Activated T-cell treated with anti-CD3 and anti-CD28 coated beads, Interleukin-2, amount 50 U/mL, for 4 hours (primary cell): Measurements from ENCODE around the gene SKOR1. TPM values are rescaled to one million over a fixed set of nuclear protein-coding genes. Genes with fewer than 3 reads are reported as not detected.

ENCODE experiments used
- ATAC-seq, 2 donors: fragments of 200-7000 bp; cut with Tn5 transposase; one replicate each; pipeline ENCODE4 v1.10.0; 2021
- DNase-seq: peaks from one replicate; pipeline ENCODE4 v3.0.0-alpha.2; 2020
- H3K27me3 Mint-ChIP-seq: one replicate; pipeline ENCODE4 v1.8.0; 2021; ENCODE audit warnings: low read depth, mixed read lengths
- H3K36me3 Mint-ChIP-seq: one replicate; pipeline ENCODE4 v1.8.0; 2022; ENCODE audit warnings: mixed read lengths; ENCODE audit not compliant: insufficient read depth
- H3K4me1 Mint-ChIP-seq: one replicate; pipeline ENCODE4 v1.8.0; 2021; ENCODE audit warnings: low read depth, mixed read lengths
- H3K4me3 Mint-ChIP-seq: one replicate; pipeline ENCODE4 v1.8.0; 2021; ENCODE audit warnings: mild to moderate bottlenecking, moderate library complexity, mixed read lengths
- H3K9me3 Mint-ChIP-seq: one replicate; pipeline ENCODE4 v1.8.0; 2021; ENCODE audit warnings: mixed read lengths
- total RNA-seq, 3 donors: library from RNA; stranded (reverse); gene quantifications; one replicate each; pipeline ENCODE4 v1.2.1, GENCODE V29; 2021

The SKOR1 gene
- total RNA-seq, 3 donors from 2014 or later: 0.15 to 0.34 (median 0.33) TPM

GRCh38 chr15:67882487-67883233, 57.4 kb downstream of the SKOR1 start:
- no peak for ATAC-seq
- no peak for DNase-seq
- no peaks in the 10 kb centered on the region for H3K36me3 Mint-ChIP-seq
- H3K9me3 Mint-ChIP-seq: no peaks in the 10 kb centered on the region
- peak overlapping the region; percentile 30 for H3K4me3 Mint-ChIP-seq
- H3K4me1 Mint-ChIP-seq: peaks cover 13% of the 10 kb centered on the region
- H3K27me3 Mint-ChIP-seq: peaks cover 7% of the 10 kb centered on the region

- no peak overlapping the region for H3K4me3 Mint-ChIP-seq
- H3K36me3 Mint-ChIP-seq: no peaks in the 10 kb centered on the region
- no peaks in the 10 kb centered on the region for H3K9me3 Mint-ChIP-seq
- ATAC-seq: no peak
- H3K4me1 Mint-ChIP-seq: peaks cover 13% of the 10 kb centered on the region
- no peak for DNase-seq
- peaks cover 9% of the 10 kb centered on the region for H3K27me3 Mint-ChIP-seq
Observed at GRCh38 chr15:67883234-67883773, 58.0 kb downstream of the SKOR1 start.

- Mint-ChIP-seq H3K4me3 (peak overlapping the region; percentile 72), H3K36me3 (no peaks in the 10 kb centered on the region)
- no peak for ATAC-seq
Observed at GRCh38 chr15:67884009-67884408, 58.7 kb downstream of the SKOR1 start.

More at GRCh38 chr15:67884009-67884408, 58.7 kb downstream of the SKOR1 start:
- H3K9me3 Mint-ChIP-seq: no peaks in the 10 kb centered on the region
- peaks cover 9% of the 10 kb centered on the region for H3K27me3 Mint-ChIP-seq
- DNase-seq: no peak
- peaks cover 13% of the 10 kb centered on the region for H3K4me1 Mint-ChIP-seq

Other genes starting within 250 kb of the SKOR1 start
- not detected for gene RNU6-1, start 14.5 kb downstream of the SKOR1 start, total RNA-seq
- gene PIAS1, start 228.8 kb downstream of the SKOR1 start, total RNA-seq: 10 to 100 TPM; 16.5 to 20.9 (median 16.7) TPM